T-helper 2 cell (primary cell): ENCODE results near the gene FAM72A.
A peak's percentile ranks its signal among the peaks of the same experiment; 100 is the strongest.
"Not testable (repeated sequence)": the region's sequence is repeated elsewhere in the genome, so short reads cannot be mapped to it uniquely, and the experiment has no call there.

Experiments used
- DNase-seq, 5 experiments: peaks; one replicate each; pipeline versions ENCODE4 v3.0.0 to v3.0.0-alpha.2; 2012 to 2022
- total RNA-seq, 2 donors: gene quantifications; one replicate each; lab custom pipeline; 2026; lab: John Stamatoyannopoulos, UW

FAM72A gene
- total RNA-seq: 0 to 0.20 reads per million in 2 donors

- DNase-seq: peak; percentile 81 to 100 (median 96)
These were observed at the start of gene FAM72A for GRCh38 chr1:206202789-206203363. Gene FAM72A, minus strand, starts transcription at chr1:206202839. Its CDS starts 814 bp downstream, at chr1:206202025.

GRCh38 chr1:206250953-206251681, 48.5 kb upstream of the FAM72A start:
- not testable (repeated sequence) for DNase-seq

- DNase-seq: not testable (repeated sequence)
These were observed 43.7 kb upstream of the FAM72A start for GRCh38 chr1:206246129-206246886.

- not testable (repeated sequence) for DNase-seq
These were observed 42.8 kb upstream of the FAM72A start for GRCh38 chr1:206245479-206245878.

GRCh38 chr1:206243335-206243734, 40.7 kb upstream of the FAM72A start:
- peak in 1 of 5 experiments; percentile 67 for DNase-seq

- DNase-seq: peak in 1 of 5 experiments; percentile 18
These were observed 37.6 kb upstream of the FAM72A start for GRCh38 chr1:206240288-206240687.

- not testable (repeated sequence) for DNase-seq
These were observed 32.6 kb upstream of the FAM72A start for GRCh38 chr1:206235190-206235589.

GRCh38 chr1:206234189-206234916, 31.7 kb upstream of the FAM72A start:
- DNase-seq: not testable (repeated sequence)

- DNase-seq: not testable (repeated sequence)
These were observed 30.5 kb upstream of the FAM72A start for GRCh38 chr1:206232970-206233645.

- not testable (repeated sequence) for DNase-seq
These were observed 29.4 kb upstream of the FAM72A start for GRCh38 chr1:206231989-206232388.

- DNase-seq: not testable (repeated sequence)
These were observed 26.6 kb upstream of the FAM72A start for GRCh38 chr1:206229286-206229685.

GRCh38 chr1:206226886-206227285, 24.2 kb upstream of the FAM72A start:
- DNase-seq: not testable (repeated sequence)

GRCh38 chr1:206225386-206225785, 22.7 kb upstream of the FAM72A start:
- not testable (repeated sequence) for DNase-seq

- DNase-seq: not testable (repeated sequence)
These were observed 21.6 kb upstream of the FAM72A start for GRCh38 chr1:206224190-206224776.

- DNase-seq: not testable (repeated sequence)
These were observed 18.9 kb upstream of the FAM72A start for GRCh38 chr1:206221585-206221984.

- DNase-seq: not testable (repeated sequence)
These were observed 17.8 kb upstream of the FAM72A start for GRCh38 chr1:206220332-206221000.

GRCh38 chr1:206219514-206220331, 17.1 kb upstream of the FAM72A start:
- DNase-seq: not testable (repeated sequence)

GRCh38 chr1:206218765-206219164, 16.1 kb upstream of the FAM72A start:
- DNase-seq: not testable (repeated sequence)

- not testable (repeated sequence) for DNase-seq
These were observed 15.6 kb upstream of the FAM72A start for GRCh38 chr1:206218285-206218684.
